Lower lobe of right lung (tissue), 2 donors: ENCODE measurements around the gene TENM3. TPM values are rescaled to one million over a fixed set of nuclear protein-coding genes. Genes with fewer than 3 reads are reported as not detected.

ENCODE experiments used
- ATAC-seq, 2 donors: fragments of 200-7000 bp; cut with Tn5 transposase; one replicate each; pipeline ENCODE4 v1.9.1; 2020 to 2022; ENCODE audit warnings: mild to moderate bottlenecking in 2 of 2, moderate library complexity in 2 of 2
- DNase-seq: peaks from one replicate; pipeline ENCODE4 v3.0.0-alpha.2; 2020
- H3K27ac ChIP-seq: fragments of 200-600 bp; one replicate; pipeline ENCODE4 v1.8.0; 2022
- H3K27me3 ChIP-seq: fragments of 200-600 bp; one replicate; pipeline ENCODE4 v1.8.0; 2022; ENCODE audit warnings: low read depth
- H3K36me3 ChIP-seq: fragments of 200-600 bp; one replicate; pipeline ENCODE4 v1.8.0; 2022; ENCODE audit warnings: mild to moderate bottlenecking
- H3K4me1 ChIP-seq: fragments of 200-600 bp; one replicate; pipeline ENCODE4 v1.8.0; 2022
- H3K4me3 ChIP-seq: fragments of 200-600 bp; one replicate; pipeline ENCODE4 v1.8.0; 2022; ENCODE audit warnings: mild to moderate bottlenecking
- H3K9me3 ChIP-seq: fragments of 200-600 bp; one replicate; pipeline ENCODE4 v1.8.0; 2022
- intact Hi-C: fragments of 100-400 bp; cut with DNase I; formaldehyde crosslinking; loops from one replicate; pipeline ENCODE4 v1.11.0; 2022
- total RNA-seq: library from RNA; stranded (reverse); fragmentation: NEBNext Ultra II Directional; extraction: Animal tissue kit (Norgen Biotek cat#: 25700); gene quantifications from one replicate; pipeline ENCODE4 v1.2.1, GENCODE V29; 2021
- TF ChIP-seq, protein P1 (sequence below): fragments of 200-600 bp; IDR thresholded peaks from one replicate; pipeline ENCODE4 v1.8.0; 2022; ENCODE audit warnings: antibody characterized with exemption, mild to moderate bottlenecking
- donor health status: DM: no; HTN: yes; CAD: no; lungs with severe emphysema.

Gene TENM3
- total RNA-seq, 1 donor from 2014 or later: 1.9 TPM

DNA sequence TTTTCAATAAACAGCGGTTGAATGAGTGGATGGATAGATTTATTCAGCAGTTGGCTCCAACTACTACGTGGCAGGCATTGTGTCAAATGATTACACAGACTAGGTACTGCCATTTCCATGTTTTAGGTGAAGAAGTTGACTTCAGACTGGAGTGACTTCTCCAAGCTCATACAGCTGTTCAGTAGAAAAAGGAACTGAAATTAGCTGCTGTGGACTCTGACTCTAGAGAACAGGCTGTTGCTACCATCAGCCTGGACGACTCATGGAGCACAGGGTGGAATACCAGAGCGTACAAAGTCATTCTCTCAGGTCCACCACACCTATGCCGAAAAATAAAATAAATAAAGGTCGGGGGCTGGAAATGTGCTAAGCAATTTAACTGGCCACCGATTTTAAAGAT is 45.3 kb downstream of the TENM3 start:
- H3K9me3 ChIP-seq: no peaks in the 10 kb centered on the region
- H3K27me3 ChIP-seq: no peaks in the 10 kb centered on the region
- H3K4me1 ChIP-seq: no peaks in the 10 kb centered on the region
- no peak for DNase-seq
- TF ChIP-seq, protein P1, sequence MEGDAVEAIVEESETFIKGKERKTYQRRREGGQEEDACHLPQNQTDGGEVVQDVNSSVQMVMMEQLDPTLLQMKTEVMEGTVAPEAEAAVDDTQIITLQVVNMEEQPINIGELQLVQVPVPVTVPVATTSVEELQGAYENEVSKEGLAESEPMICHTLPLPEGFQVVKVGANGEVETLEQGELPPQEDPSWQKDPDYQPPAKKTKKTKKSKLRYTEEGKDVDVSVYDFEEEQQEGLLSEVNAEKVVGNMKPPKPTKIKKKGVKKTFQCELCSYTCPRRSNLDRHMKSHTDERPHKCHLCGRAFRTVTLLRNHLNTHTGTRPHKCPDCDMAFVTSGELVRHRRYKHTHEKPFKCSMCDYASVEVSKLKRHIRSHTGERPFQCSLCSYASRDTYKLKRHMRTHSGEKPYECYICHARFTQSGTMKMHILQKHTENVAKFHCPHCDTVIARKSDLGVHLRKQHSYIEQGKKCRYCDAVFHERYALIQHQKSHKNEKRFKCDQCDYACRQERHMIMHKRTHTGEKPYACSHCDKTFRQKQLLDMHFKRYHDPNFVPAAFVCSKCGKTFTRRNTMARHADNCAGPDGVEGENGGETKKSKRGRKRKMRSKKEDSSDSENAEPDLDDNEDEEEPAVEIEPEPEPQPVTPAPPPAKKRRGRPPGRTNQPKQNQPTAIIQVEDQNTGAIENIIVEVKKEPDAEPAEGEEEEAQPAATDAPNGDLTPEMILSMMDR: no peak
- ATAC-seq: no peak
- intact Hi-C loops: no loop called here
- H3K4me3 ChIP-seq: no peak overlapping the region
- H3K27ac ChIP-seq: no peak overlapping the region
- no peaks in the 10 kb centered on the region for H3K36me3 ChIP-seq

DNA sequence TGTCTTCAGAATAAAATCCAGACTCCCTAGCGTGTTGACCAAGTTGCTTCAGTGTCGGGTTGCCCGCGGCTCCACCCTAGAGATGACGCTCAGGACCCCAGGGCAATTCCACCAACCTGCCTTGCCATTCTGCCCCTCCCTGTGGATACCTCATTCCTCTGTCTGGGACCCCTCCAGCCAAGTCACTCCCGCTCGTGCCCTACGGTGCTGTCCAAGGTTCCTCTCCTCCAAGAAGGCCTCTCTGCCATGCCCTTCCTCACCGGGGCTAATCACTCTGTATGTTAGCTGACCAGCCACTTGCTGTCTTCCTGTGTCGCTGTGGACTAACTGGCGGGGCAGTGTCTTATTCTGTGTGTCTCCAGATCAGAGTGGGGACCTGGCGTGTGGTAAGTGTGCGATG is 46.6 kb downstream of the TENM3 start:
- Histone ChIP-seq H3K36me3 (no peaks in the 10 kb centered on the region), H3K4me3 (no peak overlapping the region), H3K27me3 (no peaks in the 10 kb centered on the region), H3K9me3 (no peaks in the 10 kb centered on the region), H3K27ac (no peak overlapping the region), H3K4me1 (no peaks in the 10 kb centered on the region)
- TF ChIP-seq, protein P1: no peak
- intact Hi-C loops: no loop called here
- DNase-seq (no peak), ATAC-seq (no peak)

DNA sequence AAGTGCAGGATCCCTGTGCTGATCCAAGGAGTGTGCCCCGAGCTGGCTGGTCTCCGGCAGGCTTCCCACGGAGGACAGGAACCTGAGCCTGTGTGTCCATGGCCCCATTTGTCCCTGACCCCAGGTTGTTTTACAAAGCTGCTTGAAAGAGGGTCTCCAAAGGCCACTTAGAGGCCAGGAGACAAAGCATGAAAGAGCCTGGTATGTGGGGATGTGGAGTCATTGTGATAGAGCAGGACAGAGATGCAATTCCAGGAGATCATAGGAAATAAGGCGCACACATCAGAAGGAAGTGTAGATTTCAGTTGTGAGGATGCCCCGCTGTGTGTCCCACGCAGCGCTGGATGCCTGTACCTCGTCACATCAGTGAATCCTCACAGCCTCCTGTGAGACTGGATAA is 48.0 kb downstream of the TENM3 start:
- H3K9me3 ChIP-seq: no peaks in the 10 kb centered on the region
- H3K36me3 ChIP-seq: no peaks in the 10 kb centered on the region
- ATAC-seq (no peak), DNase-seq (no peak)
- no peaks in the 10 kb centered on the region for H3K27me3 ChIP-seq
- intact Hi-C loops: no loop called here
- no peak overlapping the region for H3K27ac ChIP-seq
- H3K4me3 ChIP-seq: no peak overlapping the region
- TF ChIP-seq, protein P1: no peak
- no peaks in the 10 kb centered on the region for H3K4me1 ChIP-seq

DNA sequence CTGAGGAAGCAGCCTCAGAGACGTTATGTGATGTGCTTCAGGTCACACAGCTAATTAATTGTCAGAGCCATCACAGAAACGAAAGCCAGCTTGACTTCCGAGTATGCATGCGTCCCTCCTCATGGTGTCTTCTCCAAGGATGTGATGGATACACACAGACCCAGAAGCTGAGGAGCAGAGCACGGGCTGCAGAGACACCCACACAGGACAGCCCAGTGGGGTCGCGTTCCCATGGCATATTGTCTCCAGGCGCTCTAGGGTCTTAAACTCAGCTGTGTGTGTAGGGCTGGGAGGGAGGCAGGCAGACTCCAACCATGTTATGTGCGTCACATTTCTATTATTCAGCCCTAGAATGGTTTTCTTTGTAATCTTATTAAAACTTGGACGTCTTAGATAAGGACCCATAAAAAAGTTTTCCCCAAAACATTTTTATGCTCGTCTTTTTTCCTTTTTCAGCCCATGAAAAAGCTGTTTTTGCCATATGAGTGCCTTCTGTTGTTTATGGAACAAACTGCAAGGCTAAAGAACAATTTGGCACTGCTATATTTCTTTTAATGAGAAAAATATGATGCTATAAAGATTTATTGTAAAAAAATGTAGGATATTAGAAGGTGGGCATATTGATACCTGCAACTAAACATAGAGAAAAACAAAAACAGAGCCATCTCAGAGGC is 48.5 kb downstream of the TENM3 start:
- TF ChIP-seq, protein P1: no peak
- no peak overlapping the region for H3K27ac ChIP-seq
- H3K4me1 ChIP-seq: no peaks in the 10 kb centered on the region
- H3K27me3 ChIP-seq: no peaks in the 10 kb centered on the region
- DNase-seq (no peak), ATAC-seq (no peak)
- no peaks in the 10 kb centered on the region for H3K9me3 ChIP-seq
- intact Hi-C loops: no loop called here
- H3K4me3 ChIP-seq: no peak overlapping the region
- no peaks in the 10 kb centered on the region for H3K36me3 ChIP-seq

DNA sequence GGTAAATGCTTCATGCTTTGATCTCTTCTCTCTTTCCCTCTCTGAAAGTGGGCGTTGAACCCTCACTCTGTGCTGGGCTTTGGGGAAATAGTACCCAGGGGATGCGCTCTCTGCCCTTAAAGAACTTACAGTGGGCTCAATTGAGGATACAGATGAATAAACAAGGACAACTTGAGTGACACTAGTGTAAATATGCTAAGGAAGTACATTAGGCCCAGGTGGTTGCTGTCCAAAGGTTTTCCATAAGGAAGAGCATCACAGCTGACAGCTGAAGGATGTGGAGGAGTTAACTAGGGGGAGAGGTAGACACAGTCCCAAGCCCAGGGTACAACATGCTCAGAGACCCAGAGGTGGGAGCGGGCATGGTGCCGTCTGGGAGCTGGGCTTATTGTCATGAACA is 49.4 kb downstream of the TENM3 start:
- H3K4me1 ChIP-seq: no peaks in the 10 kb centered on the region
- no peak overlapping the region for H3K27ac ChIP-seq
- no peaks in the 10 kb centered on the region for H3K36me3 ChIP-seq
- H3K4me3 ChIP-seq: no peak overlapping the region
- intact Hi-C loops: no loop called here
- no peak for DNase-seq
- no peak for ATAC-seq
- no peaks in the 10 kb centered on the region for H3K9me3 ChIP-seq
- TF ChIP-seq, protein P1: no peak
- no peaks in the 10 kb centered on the region for H3K27me3 ChIP-seq
